Skin epidermis (tissue), 12 donors: ENCODE results near the gene PHAF1.

Experiments
- H3K27ac ChIP-seq, 21 experiments: fragments of 200-600 bp; sonication (generic) in 11 of 21; one replicate each; pipeline ENCODE4 v1.5.0; 2020; ENCODE audit warnings: mild to moderate bottlenecking in 3 of 21, inconsistent platforms in 2 of 21, moderate library complexity in 2 of 21
- H3K4me3 ChIP-seq, 7 experiments: fragments of 200-600 bp; sonication (generic) in 2 of 7; one replicate each; pipeline ENCODE4 v1.5.0; 2020; ENCODE audit warnings: inconsistent platforms in 2 of 7, mild to moderate bottlenecking in 2 of 7, moderate library complexity in 1 of 7

The PHAF1 gene

GRCh38 chr16:67142342-67142741, 32.6 kb downstream of the PHAF1 start:
- H3K27ac ChIP-seq, result no peak overlapping the region

DNA sequence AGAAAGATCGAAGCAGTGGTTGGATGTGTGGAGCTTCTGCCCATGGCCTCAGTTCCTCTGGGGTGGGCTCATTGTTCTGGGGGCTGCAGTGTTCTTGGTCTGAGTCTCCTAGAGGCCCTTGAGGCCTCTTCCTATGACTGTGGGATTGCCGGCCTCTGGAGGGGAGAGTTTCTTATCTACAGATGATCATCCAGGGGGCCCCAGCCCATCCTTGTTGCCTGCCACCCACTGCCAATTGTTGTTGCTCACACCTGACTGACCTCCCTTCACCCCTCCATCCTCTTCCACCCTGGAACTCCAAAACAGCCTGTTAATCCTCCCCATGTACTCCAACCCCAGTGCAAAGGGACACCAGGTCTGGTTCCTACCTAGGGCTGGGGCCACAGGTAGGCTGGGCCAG, 35.2 kb downstream of the PHAF1 start:
- Histone ChIP-seq H3K27ac (no peak overlapping the region), H3K4me3 (no peak overlapping the region)

More at GRCh38 chr16:67142342-67142741, 32.6 kb downstream of the PHAF1 start:
- H3K4me3 ChIP-seq, result no peak overlapping the region

- no peak overlapping the region for H3K4me3 ChIP-seq
- H3K27ac ChIP-seq, result no peak overlapping the region
Measured at GRCh38 chr16:67145746-67146145, 36.0 kb downstream of the PHAF1 start.

DNA sequence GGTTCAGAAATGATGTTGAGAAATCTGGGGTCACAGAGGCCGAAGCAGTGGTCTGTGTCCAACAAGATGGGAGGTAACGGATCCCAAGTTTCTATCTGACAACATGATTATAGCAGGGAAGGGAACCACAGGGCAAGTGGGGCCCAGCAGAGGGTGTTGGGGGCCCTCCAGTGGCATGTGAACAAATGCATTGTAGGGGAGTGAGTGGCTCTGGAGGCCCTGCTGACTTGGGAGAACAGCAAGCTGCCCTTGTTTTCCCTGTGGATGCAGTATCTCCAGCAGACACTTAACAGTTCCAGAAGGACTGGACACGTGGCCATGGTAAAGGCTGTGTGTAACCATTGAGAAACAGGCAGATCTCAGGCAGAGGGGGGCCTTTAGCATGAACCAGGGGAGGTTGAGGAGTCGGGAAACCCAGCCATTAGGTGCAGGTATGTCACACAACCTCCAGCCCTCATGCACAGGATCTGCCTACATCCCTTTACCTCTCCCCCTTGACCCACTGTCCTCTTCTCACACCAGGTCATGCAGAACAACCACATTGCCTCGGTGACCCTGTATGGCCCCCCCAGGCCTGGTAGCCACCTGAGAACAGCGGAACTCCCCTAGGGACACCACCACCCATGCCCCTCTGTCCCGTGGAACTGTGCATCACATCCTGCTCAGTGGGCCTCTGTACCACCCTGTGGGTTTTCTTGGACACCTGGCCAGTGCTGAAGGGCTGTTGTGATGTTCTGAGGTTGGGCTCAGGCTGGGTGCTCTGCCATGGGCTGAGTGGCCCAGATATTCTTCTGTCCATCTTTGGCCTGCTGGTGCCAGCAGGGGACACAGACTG, 37.0 kb downstream of the PHAF1 start:
- Histone ChIP-seq H3K4me3 (no peak overlapping the region), H3K27ac (no peak overlapping the region)

DNA sequence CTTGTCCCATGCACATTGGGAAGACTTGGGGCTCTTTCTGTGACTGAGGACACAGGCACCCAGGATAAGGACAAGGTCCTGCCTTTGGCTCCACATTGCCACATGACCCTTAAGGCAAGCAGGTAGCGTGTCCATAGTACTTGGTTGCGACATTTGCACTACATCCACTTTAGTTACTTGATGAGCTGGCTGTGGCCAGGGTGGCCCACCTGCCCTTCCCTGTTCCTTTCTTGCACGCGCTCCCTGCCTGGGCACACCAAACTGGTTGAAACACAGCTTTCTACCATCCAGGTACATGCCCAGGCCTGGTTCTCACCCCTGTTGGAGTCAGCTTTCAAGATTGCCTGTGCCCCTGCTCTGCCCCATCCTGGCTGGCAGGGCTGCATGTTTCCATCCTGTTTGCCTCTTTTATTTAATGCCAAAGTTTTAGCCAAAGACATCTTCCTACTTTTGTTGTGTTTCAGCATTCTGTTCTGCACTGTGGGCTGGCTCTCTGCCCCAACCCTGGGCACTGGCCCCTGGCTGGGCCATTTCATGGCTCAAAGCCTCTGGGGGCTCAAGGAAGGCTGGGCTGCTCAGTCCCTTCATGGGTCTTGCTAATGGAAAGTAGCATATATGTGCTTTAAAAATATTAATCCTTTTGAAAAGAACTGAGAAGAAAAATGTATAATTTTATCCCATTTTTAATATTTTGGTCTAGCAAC, 37.8 kb downstream of the PHAF1 start:
- no peak overlapping the region for H3K27ac ChIP-seq
- H3K4me3 ChIP-seq, result no peak overlapping the region

- H3K4me3 ChIP-seq, result no peak overlapping the region
Measured at GRCh38 chr16:67148221-67148620, 38.5 kb downstream of the PHAF1 start.

DNA sequence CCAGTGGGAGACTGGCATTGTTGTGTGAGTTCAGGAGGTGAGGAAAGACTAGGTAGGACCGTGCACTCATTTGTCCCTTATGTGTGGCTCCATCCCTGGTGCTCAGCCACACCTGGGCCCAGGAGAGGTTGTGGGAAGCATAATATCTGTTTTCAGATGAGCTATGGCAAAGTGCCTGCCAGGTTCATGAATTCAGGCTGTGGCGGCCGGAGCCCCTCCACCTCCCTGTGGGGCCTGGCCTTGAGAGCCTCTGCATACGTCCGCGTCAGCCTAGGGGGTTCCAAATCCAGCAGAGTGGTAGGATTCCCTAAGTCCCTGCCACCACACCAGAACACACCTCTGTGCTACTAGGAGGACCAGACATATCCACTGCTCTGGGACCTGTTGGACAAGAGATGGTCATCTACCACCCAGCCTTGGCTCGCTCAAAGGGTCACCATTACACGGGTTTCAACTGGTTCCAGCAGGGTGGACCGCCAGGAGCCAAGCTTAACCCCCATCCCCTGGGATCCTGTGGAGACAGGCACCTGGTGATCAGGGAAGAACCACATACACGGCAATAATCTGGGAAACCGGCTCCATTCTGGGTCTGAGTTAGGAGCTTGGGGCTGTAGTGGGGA, 39.0 kb downstream of the PHAF1 start:
- Histone ChIP-seq H3K27ac (peak overlapping the region in 1 of 21 experiments; percentile 26), H3K4me3 (no peak overlapping the region)

More at GRCh38 chr16:67148221-67148620, 38.5 kb downstream of the PHAF1 start:
- no peak overlapping the region for H3K27ac ChIP-seq

GRCh38 chr16:67149276-67150046, 39.7 kb downstream of the PHAF1 start:
- H3K4me3 ChIP-seq, result peak overlapping the region in 3 of 7 experiments; percentile 51 to 69 (median 64)
- H3K27ac ChIP-seq, result peak overlapping the region in 1 of 21 experiments; percentile 79

DNA sequence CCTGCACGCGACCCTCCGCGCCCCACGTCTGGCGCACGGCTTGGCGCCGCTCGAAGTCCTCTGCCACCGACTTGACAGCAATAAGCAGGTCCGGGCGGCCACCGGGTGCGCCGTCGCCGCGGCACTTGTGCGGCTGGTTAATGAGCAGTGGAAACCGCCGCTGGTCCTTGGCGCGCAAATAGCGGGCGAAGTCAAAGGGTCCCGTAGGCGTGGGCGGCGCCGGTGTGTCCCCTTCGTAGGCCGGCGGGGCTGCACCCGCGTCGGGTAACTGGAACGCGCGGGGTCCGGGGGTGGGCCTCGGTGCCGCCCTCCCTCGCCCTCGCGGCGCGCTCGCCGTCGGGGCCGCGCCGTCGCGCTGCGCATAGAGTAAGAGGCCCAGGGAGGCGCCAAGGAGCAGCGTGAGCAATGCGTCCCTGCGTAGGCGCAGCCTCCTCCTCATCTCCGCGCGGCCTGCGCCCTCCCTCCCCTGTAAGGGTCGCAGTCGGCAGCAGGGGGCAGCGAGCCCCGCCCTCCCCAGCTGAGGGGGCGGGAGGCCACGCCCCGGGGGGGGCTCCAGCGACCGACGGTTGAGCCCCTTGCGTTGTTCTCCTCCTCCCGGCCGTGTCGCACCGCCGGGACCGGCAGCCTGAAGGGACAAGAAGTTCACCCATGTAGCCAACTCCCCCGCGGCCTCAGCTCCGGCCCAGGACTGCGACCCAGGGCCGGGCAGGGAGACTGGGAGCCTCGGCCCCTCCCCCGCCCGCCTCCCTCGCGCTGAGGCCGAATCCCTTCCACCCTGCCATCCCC, 40.5 kb downstream of the PHAF1 start:
- H3K4me3 ChIP-seq, result peak overlapping the region; percentile 51 to 78 (median 62)
- H3K27ac ChIP-seq, result peak overlapping the region in 20 of 21 experiments; percentile 64 to 96 (median 84)

- peak within 1 kb of the TSS in 20 of 21 experiments; percentile 64 to 96 (median 84) for H3K27ac ChIP-seq
- peak within 1 kb of the TSS; percentile 51 to 78 (median 62) for H3K4me3 ChIP-seq
Measured at GRCh38 chr16:67150833-67151396, 41.2 kb downstream of the PHAF1 start, which contains the start of gene B3GNT9. Gene B3GNT9, minus strand, starts transcription at chr16:67150998. Its CDS starts 513 bp downstream, at chr16:67150485.

DNA sequence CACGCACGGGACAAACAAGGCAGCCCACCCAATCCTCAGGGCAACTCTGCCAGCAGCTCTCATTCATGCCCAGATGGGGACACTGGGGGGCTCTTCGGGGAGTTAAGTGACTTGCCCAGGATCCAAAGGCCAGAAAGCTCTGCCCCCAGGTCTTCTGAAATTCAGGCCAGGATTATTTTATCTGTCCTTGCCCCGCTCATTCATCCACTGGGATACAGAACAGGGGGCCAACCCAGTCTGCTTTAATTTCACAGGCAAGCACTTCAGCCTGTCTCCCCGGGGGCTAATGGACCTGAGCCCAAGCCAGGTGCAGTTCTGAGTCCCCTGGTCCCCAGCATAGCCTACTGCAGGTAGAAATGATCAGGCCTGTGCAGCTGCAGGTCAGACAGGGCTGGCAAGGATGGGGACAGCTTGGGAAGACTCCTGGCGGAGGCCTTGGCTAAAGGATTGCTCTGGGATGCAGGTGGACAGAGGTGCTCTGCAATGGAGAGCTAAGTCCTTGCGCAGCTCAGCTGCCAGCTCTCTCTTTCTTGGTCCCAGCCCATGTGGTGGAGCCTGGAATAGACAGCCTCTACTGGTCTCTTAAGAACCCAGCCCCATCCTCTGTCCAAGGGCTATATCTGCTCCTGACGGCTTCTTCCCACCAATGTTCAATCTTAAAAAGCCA, 41.8 kb downstream of the PHAF1 start:
- peak overlapping the region in 15 of 21 experiments; percentile 64 to 96 (median 84) for H3K27ac ChIP-seq
- H3K4me3 ChIP-seq, result peak overlapping the region in 4 of 7 experiments; percentile 51 to 69 (median 62)

GRCh38 chr16:67154578-67155294, 45.0 kb downstream of the PHAF1 start:
- H3K4me3 ChIP-seq, result peak overlapping the region in 3 of 7 experiments; percentile 9 to 23 (median 13)
- H3K27ac ChIP-seq, result no peak overlapping the region

DNA sequence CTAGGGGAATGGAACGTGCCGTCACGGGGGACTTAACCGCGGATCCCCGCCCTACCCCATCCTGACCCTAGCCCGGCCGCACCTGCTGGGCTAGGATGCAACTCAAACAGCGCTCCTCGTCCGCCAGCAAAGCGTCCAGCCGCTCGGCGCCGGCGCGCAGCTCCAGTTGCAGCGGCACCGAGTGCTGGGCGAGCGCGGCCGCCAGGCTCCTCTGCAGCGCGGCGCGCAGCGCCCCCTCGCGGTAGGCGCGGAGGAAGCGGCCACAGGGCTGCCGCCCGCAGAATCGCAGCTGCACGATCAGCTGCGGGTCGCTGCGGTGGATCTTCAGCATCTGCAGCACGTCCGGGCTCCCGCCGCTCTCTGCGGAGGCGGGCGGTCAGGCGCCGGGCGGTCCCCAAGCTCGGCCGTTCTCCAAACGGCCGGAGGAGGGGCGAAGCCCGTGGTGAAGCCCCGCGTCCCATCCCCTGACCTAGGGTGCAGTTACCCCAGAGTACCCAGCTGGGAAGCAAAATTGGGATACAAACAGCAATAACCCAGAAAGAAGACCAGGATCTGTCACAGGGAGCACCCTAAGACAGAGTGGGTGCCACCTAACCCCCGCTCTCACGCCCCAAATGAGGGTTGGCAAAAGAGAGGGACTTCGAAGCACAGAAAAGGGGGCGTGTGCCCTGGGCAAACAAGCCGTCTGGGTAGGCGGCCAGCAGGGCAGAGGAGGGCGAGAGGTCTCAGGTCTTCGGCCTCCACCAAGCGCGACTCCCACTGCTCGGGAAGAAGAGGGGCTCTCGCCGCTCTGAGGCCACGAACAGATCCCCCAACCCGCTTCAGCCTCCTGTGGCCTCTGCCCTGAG, 45.8 kb downstream of the PHAF1 start:
- Histone ChIP-seq H3K4me3 (peak overlapping the region in 3 of 7 experiments; percentile 9 to 23 (median 13)), H3K27ac (no peak overlapping the region)

- peak overlapping the region in 1 of 21 experiments; percentile 96 for H3K27ac ChIP-seq
- no peak overlapping the region for H3K4me3 ChIP-seq
Measured at GRCh38 chr16:67156143-67156844, 46.6 kb downstream of the PHAF1 start.

DNA sequence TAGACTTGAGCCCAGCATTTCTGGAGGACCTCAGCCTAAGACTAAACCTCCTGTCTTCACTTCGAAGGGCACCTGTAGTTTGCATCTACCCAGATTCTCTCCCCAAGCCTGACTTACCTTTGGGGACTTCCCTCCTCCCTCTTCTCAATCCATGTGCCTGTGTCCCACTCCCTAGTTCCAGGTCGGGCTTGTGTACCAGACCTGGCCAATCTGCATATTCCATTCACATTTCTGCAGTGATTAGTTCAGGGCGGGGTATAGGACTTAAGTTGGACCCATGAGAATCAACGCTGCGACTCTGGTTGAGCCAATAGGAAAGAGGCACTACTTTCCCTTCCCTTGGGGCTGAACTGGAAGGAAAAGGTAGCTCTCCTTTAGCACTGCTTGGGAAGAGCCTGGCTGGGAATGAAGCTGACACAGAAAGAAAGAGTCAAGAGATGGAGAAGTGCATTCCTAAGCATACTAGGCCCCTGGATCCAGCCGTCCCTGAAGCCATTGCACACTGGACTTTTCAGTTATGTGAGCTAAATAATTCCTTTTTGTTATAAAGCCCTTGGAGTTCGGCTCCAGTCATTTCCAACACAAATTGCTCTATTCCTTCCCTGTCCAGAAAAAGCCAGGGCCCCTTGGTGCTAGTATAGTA, 47.5 kb downstream of the PHAF1 start:
- no peak overlapping the region for H3K4me3 ChIP-seq
- H3K27ac ChIP-seq, result peak overlapping the region in 5 of 21 experiments; percentile 1 to 96 (median 38)
